ENCODE measurements around the gene SNAI1. TPM values are rescaled to one million over a fixed set of nuclear protein-coding genes. Genes with fewer than 3 reads are reported as not detected.

The SNAI1 gene
- total RNA-seq, 1 experiment from 2014 or later = 3.6 TPM

DNA sequence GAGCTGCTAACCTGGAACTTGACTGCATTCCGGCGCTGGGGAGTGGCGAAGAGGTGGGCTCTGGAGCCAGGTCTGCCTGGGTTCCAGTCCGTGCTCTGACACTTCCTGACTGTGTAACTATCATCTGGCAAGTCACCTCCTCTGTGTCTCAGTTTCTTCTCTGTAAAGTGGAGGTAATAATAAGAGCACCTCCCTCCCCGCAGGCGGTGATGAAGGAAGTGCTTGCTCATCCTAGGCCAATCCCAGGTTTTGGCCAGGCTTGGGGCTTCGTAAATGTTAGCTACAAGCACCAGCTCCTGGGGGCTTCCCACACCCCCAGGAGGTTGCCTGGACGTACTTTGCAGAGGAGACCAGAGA lies 32.8 kb downstream of the SNAI1 start:
- ChIA-PET POLR2A (ENCODE audit: unreplicated experiment) (no interaction called here), CTCF (interaction anchor here (0.7 kb wide), 1 partner anchor 500 kb away, joined by 3 read pairs; no protein-coding TSS in a partner anchor)
- no peak for TF ChIP-seq EZH2 (IDR thresholded peaks at IDR 0.05; ENCODE audit: low read depth)
- TF ChIP-seq, protein P1, sequence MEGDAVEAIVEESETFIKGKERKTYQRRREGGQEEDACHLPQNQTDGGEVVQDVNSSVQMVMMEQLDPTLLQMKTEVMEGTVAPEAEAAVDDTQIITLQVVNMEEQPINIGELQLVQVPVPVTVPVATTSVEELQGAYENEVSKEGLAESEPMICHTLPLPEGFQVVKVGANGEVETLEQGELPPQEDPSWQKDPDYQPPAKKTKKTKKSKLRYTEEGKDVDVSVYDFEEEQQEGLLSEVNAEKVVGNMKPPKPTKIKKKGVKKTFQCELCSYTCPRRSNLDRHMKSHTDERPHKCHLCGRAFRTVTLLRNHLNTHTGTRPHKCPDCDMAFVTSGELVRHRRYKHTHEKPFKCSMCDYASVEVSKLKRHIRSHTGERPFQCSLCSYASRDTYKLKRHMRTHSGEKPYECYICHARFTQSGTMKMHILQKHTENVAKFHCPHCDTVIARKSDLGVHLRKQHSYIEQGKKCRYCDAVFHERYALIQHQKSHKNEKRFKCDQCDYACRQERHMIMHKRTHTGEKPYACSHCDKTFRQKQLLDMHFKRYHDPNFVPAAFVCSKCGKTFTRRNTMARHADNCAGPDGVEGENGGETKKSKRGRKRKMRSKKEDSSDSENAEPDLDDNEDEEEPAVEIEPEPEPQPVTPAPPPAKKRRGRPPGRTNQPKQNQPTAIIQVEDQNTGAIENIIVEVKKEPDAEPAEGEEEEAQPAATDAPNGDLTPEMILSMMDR (conservative IDR thresholded peaks at IDR 0.05) = no peak
- Histone ChIP-seq H3K4me2 (no peak overlapping the region), H3F3A (ENCODE audit: insufficient read depth, low read depth) (peaks cover 26% of the 10 kb centered on the region), H3K79me2 (ENCODE audit: low read depth) (no peaks in the 10 kb centered on the region), H2AFZ (no peak overlapping the region), H4K20me1 (ENCODE audit: insufficient read depth) (no peaks in the 10 kb centered on the region), H3K27me3 (ENCODE audit: insufficient read depth, low read depth) (no peaks in the 10 kb centered on the region), H3K4me3 (no peak overlapping the region), H3K27ac (no peak overlapping the region), H3K9me2 (ENCODE audit: insufficient read depth) (no peaks in the 10 kb centered on the region), H3K4me1 (replicated peaks; ENCODE audit: insufficient read depth) (peaks cover 19% of the 10 kb centered on the region), H3K36me3 (ENCODE audit: low read depth) (no peaks in the 10 kb centered on the region), H3K9me3 (ENCODE audit: insufficient read depth, low read depth) (no peaks in the 10 kb centered on the region)
- no TSS peak for BruUV-seq (replicated peaks)
- intact Hi-C loops (cut with micrococcal nuclease; ENCODE audit: unreplicated experiment) = no loop called here
- no peak for DNase-seq

DNA sequence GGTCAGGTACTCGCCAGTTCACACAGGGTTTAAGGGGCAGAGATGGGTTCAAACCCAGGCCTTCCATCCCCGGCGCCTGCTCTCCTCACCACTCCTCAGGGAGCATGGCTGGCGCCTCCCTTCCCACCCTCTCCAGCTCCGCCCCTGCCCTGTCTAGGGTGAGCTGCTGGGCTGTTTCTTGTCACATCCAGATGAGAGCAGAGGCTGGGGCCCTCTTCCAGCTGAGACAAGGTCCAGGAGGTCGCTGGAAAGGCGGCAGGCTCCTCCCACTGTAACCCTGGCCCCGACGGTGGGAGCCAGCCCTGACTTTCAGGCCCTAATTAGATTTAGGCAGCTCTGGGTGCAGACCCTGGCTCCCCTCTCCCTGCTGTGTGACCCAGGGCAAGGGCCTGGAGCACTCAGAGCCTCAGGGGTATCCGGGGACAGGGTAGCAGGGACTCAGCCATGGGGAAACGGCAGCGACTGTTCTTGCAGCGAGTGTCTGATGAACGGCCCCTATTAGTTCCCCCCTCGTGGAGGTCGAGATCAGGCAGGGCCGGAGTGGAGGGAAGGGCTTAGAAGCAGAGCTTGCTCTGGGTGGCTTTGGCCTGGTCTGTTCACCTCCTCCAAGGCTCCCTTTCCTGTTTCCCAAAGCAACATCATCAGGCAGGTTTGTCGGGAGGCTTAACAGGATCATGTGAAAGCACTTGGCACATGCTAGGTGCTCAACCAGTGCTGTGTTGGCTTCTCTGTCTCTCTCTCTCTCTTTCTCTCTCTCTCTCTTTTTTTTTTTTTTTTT lies 33.4 kb downstream of the SNAI1 start:
- H3K4me2 ChIP-seq = no peak overlapping the region
- no peak for DNase-seq
- intact Hi-C loops (cut with micrococcal nuclease; ENCODE audit: unreplicated experiment) = no loop called here
- H3K4me1 ChIP-seq (replicated peaks; ENCODE audit: insufficient read depth) = peaks cover 24% of the 10 kb centered on the region
- CTCF ChIA-PET = interaction anchor here (0.7 kb wide), 1 partner anchor 499 kb away, joined by 3 read pairs; no protein-coding TSS in a partner anchor
- H3K27me3 ChIP-seq (ENCODE audit: insufficient read depth, low read depth) = no peaks in the 10 kb centered on the region
- POLR2A ChIA-PET (ENCODE audit: unreplicated experiment) = interaction anchor here (0.7 kb wide), 1 partner anchor 30 kb away, joined by 3 read pairs; no protein-coding TSS in a partner anchor
- no peaks in the 10 kb centered on the region for H3K9me2 ChIP-seq (ENCODE audit: insufficient read depth)
- H2AFZ ChIP-seq = no peak overlapping the region
- no peak overlapping the region for H3K27ac ChIP-seq
- no peaks in the 10 kb centered on the region for H3K79me2 ChIP-seq (ENCODE audit: low read depth)
- H3K9me3 ChIP-seq (ENCODE audit: insufficient read depth, low read depth) = no peaks in the 10 kb centered on the region
- H3K36me3 ChIP-seq (ENCODE audit: low read depth) = no peaks in the 10 kb centered on the region
- no peak overlapping the region for H3K4me3 ChIP-seq
- peaks cover 31% of the 10 kb centered on the region for H3F3A ChIP-seq (ENCODE audit: insufficient read depth, low read depth)
- no peaks in the 10 kb centered on the region for H4K20me1 ChIP-seq (ENCODE audit: insufficient read depth)
- BruUV-seq (replicated peaks) = no TSS peak
- no peak for TF ChIP-seq EZH2 (IDR thresholded peaks at IDR 0.05; ENCODE audit: low read depth)
- TF ChIP-seq, protein P1 (conservative IDR thresholded peaks at IDR 0.05) = no peak

DNA sequence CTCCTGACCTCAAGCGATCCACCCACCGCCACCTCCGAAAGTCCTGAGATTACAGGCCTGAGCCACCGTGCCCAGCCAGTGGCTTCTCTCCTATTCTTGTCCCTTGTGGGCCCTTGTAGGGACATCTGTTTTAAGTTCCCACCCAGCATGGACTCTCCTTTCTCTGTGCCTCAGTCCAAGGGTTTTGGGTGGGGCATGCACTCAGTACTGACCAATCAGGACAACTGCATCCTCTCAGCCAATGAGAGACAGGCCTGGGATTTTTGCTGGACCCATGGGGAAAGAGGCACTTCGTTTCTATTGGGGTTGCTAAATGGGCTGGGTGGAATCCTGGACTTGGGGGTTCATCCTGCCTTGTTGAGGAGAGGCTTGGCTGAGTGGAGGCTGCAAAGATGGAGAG lies 34.4 kb downstream of the SNAI1 start:
- Histone ChIP-seq H3K27me3 (ENCODE audit: insufficient read depth, low read depth) (no peaks in the 10 kb centered on the region), H3K79me2 (ENCODE audit: low read depth) (no peaks in the 10 kb centered on the region), H4K20me1 (ENCODE audit: insufficient read depth) (no peaks in the 10 kb centered on the region), H3K9me3 (ENCODE audit: insufficient read depth, low read depth) (no peaks in the 10 kb centered on the region), H2AFZ (no peak overlapping the region), H3K27ac (no peak overlapping the region), H3K4me1 (replicated peaks; ENCODE audit: insufficient read depth) (peaks cover 27% of the 10 kb centered on the region), H3F3A (ENCODE audit: insufficient read depth, low read depth) (peaks cover 37% of the 10 kb centered on the region), H3K4me3 (no peak overlapping the region), H3K36me3 (ENCODE audit: low read depth) (no peaks in the 10 kb centered on the region), H3K9me2 (ENCODE audit: insufficient read depth) (no peaks in the 10 kb centered on the region), H3K4me2 (no peak overlapping the region)
- DNase-seq = no peak
- intact Hi-C loops (cut with micrococcal nuclease; ENCODE audit: unreplicated experiment) = no loop called here
- TF ChIP-seq, protein P1 (conservative IDR thresholded peaks at IDR 0.05) = no peak
- no peak for TF ChIP-seq EZH2 (IDR thresholded peaks at IDR 0.05; ENCODE audit: low read depth)
- BruUV-seq (replicated peaks) = no TSS peak
- CTCF ChIA-PET = no interaction called here
- POLR2A ChIA-PET (ENCODE audit: unreplicated experiment) = no interaction called here
